H9 (cell line): ENCODE measurements around the gene COL17A1. TPM values are rescaled to one million over a fixed set of nuclear protein-coding genes. Genes with fewer than 3 reads are reported as not detected.
A peak's percentile ranks its signal among the peaks of the same experiment; 100 is the strongest.

Experiments used
- DNase-seq: peaks from one replicate; pipeline ENCODE4 v3.0.0-alpha.2; 2017
- H2AFZ ChIP-seq: one replicate; pipeline ENCODE4 v1.6.1; 2013; ENCODE audit warnings: mild to moderate bottlenecking, low read length, control low read depth, moderate library complexity
- H2AK5ac ChIP-seq: 2 replicates; pipeline ENCODE4 v1.6.1; 2013; ENCODE audit warnings: low read length, control low read depth, mixed read lengths; ENCODE audit not compliant: insufficient read length
- H2BK120ac ChIP-seq: one replicate; pipeline ENCODE4 v1.6.1; 2013; ENCODE audit warnings: low read depth, mild to moderate bottlenecking, low read length, control low read depth, inconsistent platforms; ENCODE audit not compliant: poor library complexity, severe bottlenecking
- H2BK12ac ChIP-seq: 2 replicates; pipeline ENCODE4 v1.6.1; 2013; ENCODE audit warnings: low read length, control low read depth, mixed read lengths, low read depth; ENCODE audit not compliant: insufficient read length
- H2BK15ac ChIP-seq: 2 replicates; pipeline ENCODE4 v1.6.1; 2013; ENCODE audit warnings: low read depth, low read length, control low read depth
- H2BK20ac ChIP-seq: one replicate; pipeline ENCODE4 v1.6.1; 2013; ENCODE audit warnings: low read depth, mild to moderate bottlenecking, low read length, control low read depth, inconsistent platforms; ENCODE audit not compliant: poor library complexity, severe bottlenecking
- H2BK5ac ChIP-seq: 2 replicates; pipeline ENCODE4 v1.6.1; 2013; ENCODE audit warnings: low read length, control low read depth, mixed read lengths; ENCODE audit not compliant: insufficient read length
- H3K14ac ChIP-seq: 2 replicates; pipeline ENCODE4 v1.6.1; 2013; ENCODE audit warnings: low read length, control low read depth; ENCODE audit not compliant: insufficient read depth
- H3K18ac ChIP-seq: 2 replicates; pipeline ENCODE4 v1.6.1; 2013; ENCODE audit warnings: low read depth, mild to moderate bottlenecking, mixed read lengths, low read length, control low read depth; ENCODE audit not compliant: insufficient read length
- H3K23ac ChIP-seq: 2 replicates; pipeline ENCODE4 v1.6.1; 2013; ENCODE audit warnings: low read length, control low read depth, mixed read lengths, low read depth; ENCODE audit not compliant: insufficient read length
- H3K23me2 ChIP-seq: 2 replicates; pipeline ENCODE4 v1.6.1; 2013; ENCODE audit warnings: low read depth, mild to moderate bottlenecking, mixed read lengths, low read length, control low read depth; ENCODE audit not compliant: insufficient read length, poor library complexity, severe bottlenecking
- H3K27ac ChIP-seq: 2 replicates; pipeline ENCODE4 v1.5.1; 2013; ENCODE audit warnings: low read length, control low read depth, mixed read lengths, low read depth; ENCODE audit not compliant: insufficient read length
- H3K27me3 ChIP-seq: 2 replicates; pipeline ENCODE4 v1.6.1; 2013; ENCODE audit warnings: low read length, control low read depth, inconsistent platforms; ENCODE audit not compliant: insufficient read depth
- H3K4ac ChIP-seq: 2 replicates; pipeline ENCODE4 v1.6.1; 2013; ENCODE audit warnings: low read depth, mild to moderate bottlenecking, control low read depth, inconsistent platforms, low read length, moderate library complexity
- H3K4me1 ChIP-seq: 2 replicates; pipeline ENCODE4 v1.6.1; 2013; ENCODE audit warnings: low read length, control low read depth, inconsistent platforms; ENCODE audit not compliant: insufficient read depth
- H3K4me2 ChIP-seq: 2 replicates; pipeline ENCODE4 v1.6.1; 2013; ENCODE audit warnings: low read length, control low read depth, mixed read lengths; ENCODE audit not compliant: insufficient read length, insufficient read depth
- H3K56ac ChIP-seq: 2 replicates; pipeline ENCODE4 v1.6.1; 2013; ENCODE audit warnings: low read depth, mild to moderate bottlenecking, mixed read lengths, low read length, control low read depth; ENCODE audit not compliant: insufficient read length
- H3K79me1 ChIP-seq: 2 replicates; pipeline ENCODE4 v1.6.1; 2013; ENCODE audit warnings: low read depth, mild to moderate bottlenecking, moderate library complexity, low read length, control low read depth, inconsistent platforms; ENCODE audit not compliant: insufficient read depth, poor library complexity, severe bottlenecking
- H3K79me2 ChIP-seq: 2 replicates; pipeline ENCODE4 v1.6.1; 2013; ENCODE audit warnings: low read length, control low read depth, inconsistent platforms; ENCODE audit not compliant: insufficient read depth
- H3K9ac ChIP-seq: 2 replicates; pipeline ENCODE4 v1.6.1; 2013; ENCODE audit warnings: low read length, control low read depth, mixed read lengths; ENCODE audit not compliant: insufficient read length; ENCODE audit errors: extremely low read depth
- H3K9me3 ChIP-seq: one replicate; pipeline ENCODE4 v1.6.1; 2013; ENCODE audit warnings: low read depth, low read length, inconsistent platforms; ENCODE audit not compliant: control insufficient read depth
- H3T11ph ChIP-seq: one replicate; pipeline ENCODE4 v1.6.1; 2013; ENCODE audit warnings: mild to moderate bottlenecking, low read length, control low read depth, inconsistent platforms
- H4K20me1 ChIP-seq: one replicate; pipeline ENCODE4 v1.6.1; 2013; ENCODE audit not compliant: control insufficient read depth, insufficient read length, insufficient read depth
- H4K5ac ChIP-seq: 2 replicates; pipeline ENCODE4 v1.6.1; 2013; ENCODE audit warnings: low read depth, mild to moderate bottlenecking, mixed read lengths, low read length, control low read depth; ENCODE audit not compliant: insufficient read length
- H4K8ac ChIP-seq: replicated peaks from 2 replicates; pipeline ENCODE4 v1.6.1; 2013; ENCODE audit warnings: low read length, control low read depth, mixed read lengths, low read depth; ENCODE audit not compliant: insufficient read length
- H4K91ac ChIP-seq: 2 replicates; pipeline ENCODE4 v1.6.1; 2013; ENCODE audit warnings: low read depth, mild to moderate bottlenecking, moderate library complexity, mixed read lengths, low read length, control low read depth; ENCODE audit not compliant: insufficient read length
- H3K27ac Mint-ChIP-seq, 3 experiments: 2 replicates in 2 of 3; 3 replicates in 1 of 3; pipeline ENCODE4 v1.8.0; 2020 to 2021; ENCODE audit warnings: mixed read lengths in 3 of 3, mild to moderate bottlenecking in 1 of 3, moderate library complexity in 1 of 3
- H3K27me3 Mint-ChIP-seq: 2 replicates; pipeline ENCODE4 v1.8.0; 2021; ENCODE audit warnings: low read depth, mild to moderate bottlenecking, moderate library complexity, mixed read lengths
- H3K36me3 Mint-ChIP-seq, 3 experiments: 2 replicates in 2 of 3; 3 replicates in 1 of 3; pipeline ENCODE4 v1.8.0; 2020 to 2021; ENCODE audit warnings: low read depth in 3 of 3, mixed read lengths in 3 of 3; ENCODE audit not compliant: insufficient read depth in 1 of 3
- H3K4me1 Mint-ChIP-seq, 2 experiments: 2 replicates each; pipeline ENCODE4 v1.8.0; 2020; ENCODE audit warnings: mixed read lengths in 2 of 2
- H3K4me3 Mint-ChIP-seq, 2 experiments: 2 replicates in 1 of 2; 3 replicates in 1 of 2; pipeline ENCODE4 v1.8.0; 2020 to 2021; ENCODE audit warnings: mild to moderate bottlenecking in 2 of 2, mixed read lengths in 2 of 2, moderate library complexity in 1 of 2
- H3K9me3 Mint-ChIP-seq, 2 experiments: 2 replicates in 1 of 2; 3 replicates in 1 of 2; pipeline ENCODE4 v1.8.0; 2020; ENCODE audit warnings: mild to moderate bottlenecking in 2 of 2, mixed read lengths in 2 of 2, moderate library complexity in 1 of 2
- CTCF ChIP-seq: fragments of 200-600 bp; sonication (generic); conservative IDR thresholded peaks from 3 replicates; pipeline ENCODE4 v1.8.0; 2021; ENCODE audit warnings: antibody characterized with exemption, mild to moderate bottlenecking
- WGBS: extraction: QIAGEN DNeasy Blood & Tissue Kit; methylation state at CpG from one replicate; pipeline ENCODE4 v1.1.7; 2013; ENCODE audit warnings: missing lambda C conversion rate, low lambda C conversion rate, mixed read lengths; ENCODE audit not compliant: insufficient read length; ENCODE audit errors: extremely low coverage; 5-methylcytosine and 5-hydroxymethylcytosine counted together
- total RNA-seq: library from RNA; stranded (reverse); gene quantifications from 2 replicates; pipeline ENCODE4 v1.2.1, GENCODE V29; 2021

Gene COL17A1
- total RNA-seq, 1 experiment from 2014 or later = 1.9 TPM

DNA sequence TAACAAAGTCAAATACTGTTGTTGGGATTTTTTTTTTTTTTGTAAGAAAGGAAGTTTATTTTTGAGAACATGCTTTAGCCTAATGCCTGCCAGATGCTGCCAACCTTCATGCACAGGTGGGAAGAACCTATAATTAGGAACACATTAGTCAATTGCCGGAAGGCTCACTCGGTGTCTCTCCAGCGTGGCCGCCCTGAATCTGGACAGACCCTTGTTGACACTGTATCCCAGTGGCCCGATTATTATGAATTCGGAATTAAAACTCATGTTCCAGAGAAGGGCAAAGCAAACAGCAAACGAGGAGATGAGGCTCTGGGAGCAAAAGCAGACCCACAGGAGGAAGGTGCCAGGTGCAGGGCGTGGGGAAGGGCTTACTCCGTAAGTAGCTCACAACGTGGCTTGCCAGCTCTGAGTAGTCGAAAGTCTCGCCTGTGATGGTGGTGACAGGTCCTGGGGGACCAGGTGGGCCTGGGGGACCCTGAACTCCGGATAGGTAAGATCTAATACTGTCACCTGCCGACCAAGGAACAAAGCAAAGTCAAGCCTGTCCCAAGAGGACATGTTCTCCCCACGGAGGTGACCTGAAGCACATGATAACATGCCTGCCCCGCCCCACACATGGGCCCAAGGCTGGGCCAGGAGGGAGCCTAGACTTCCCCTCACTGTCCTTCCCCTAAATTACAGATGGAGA, 48.3 kb downstream of the COL17A1 start:
- Histone ChIP-seq H2BK20ac (no peak overlapping the region), H3K4ac (no peak overlapping the region), H3K79me1 (no peaks in the 10 kb centered on the region), H3K79me2 (no peaks in the 10 kb centered on the region), H2BK15ac (no peak overlapping the region), H4K20me1 (no peaks in the 10 kb centered on the region), H3K56ac (no peak overlapping the region), H3K27me3 (no peaks in the 10 kb centered on the region), H3K14ac (no peak overlapping the region; the same call in 1 of the 2 replicates), H2BK12ac (no peak overlapping the region), H2AFZ (no peak overlapping the region), H3K23me2 (no peaks in the 10 kb centered on the region), H3K18ac (no peak overlapping the region), H4K5ac (no peak overlapping the region), H2AK5ac (no peak overlapping the region), H3K4me1 (no peaks in the 10 kb centered on the region), H2BK120ac (no peak overlapping the region), H3K9ac (no peak overlapping the region), H2BK5ac (no peak overlapping the region), H3K23ac (no peak overlapping the region), H4K91ac (no peak overlapping the region), H3K4me2 (no peak overlapping the region), H3K27ac (no peak overlapping the region), H3T11ph (no peak overlapping the region), H3K9me3 (no peaks in the 10 kb centered on the region), H4K8ac (no peak overlapping the region)
- Mint-ChIP-seq H3K36me3 (no peaks in the 10 kb centered on the region; a peak in 1 of 7 replicates), H3K4me1 (peaks cover 13 to 19% of the 10 kb centered on the region in 2 experiments), H3K27ac (peak overlapping the region in 1 of 3 experiments; percentile 44; a peak in 1 of 7 replicates), H3K4me3 (no peak overlapping the region), H3K27me3 (no peaks in the 10 kb centered on the region; the same call in 1 of the 2 replicates), H3K9me3 (no peaks in the 10 kb centered on the region)
- TF ChIP-seq CTCF = no peak
- WGBS = no CpG with 5 or more reads among the region's 16 CpGs
- no peak for DNase-seq
